ENCODE results near the gene SCN2B. TPM values are rescaled to one million over a fixed set of nuclear protein-coding genes. Genes with fewer than 3 reads are reported as not detected.

Gene SCN2B
- total RNA-seq, 1 experiment from 2014 or later: 0.20 TPM

- TF ChIP-seq ZBTB21 (CRISPR knock-in tag; IDR thresholded peaks at IDR 0.05; ENCODE audit: borderline replicate concordance): no peak
These were observed 30.6 kb upstream of the SCN2B start (continued) for GRCh38 chr11:118207079-118207478.

GRCh38 chr11:118206391-118207031, 30.1 kb upstream of the SCN2B start:
- Mint-ChIP-seq H3K4me1 (peaks cover 21% of the 10 kb centered on the region), H3K36me3 (no peaks in the 10 kb centered on the region), H3K27ac (no peak overlapping the region), H3K4me3 (no peak overlapping the region), H3K9me3 (no peaks in the 10 kb centered on the region), H3K27me3 (ENCODE audit: low read depth) (peaks cover 35% of the 10 kb centered on the region)
- ChIA-PET POLR2A (no interaction called here), CTCF (no interaction called here)
- ATAC-seq: no peak
- DNase-seq (ENCODE audit: low spot score): no peak
- TF ChIP-seq SP1 (CRISPR knock-in tag; conservative IDR thresholded peaks at IDR 0.05): no peak
- no peak for TF ChIP-seq ETV6 (CRISPR knock-in tag; IDR thresholded peaks at IDR 0.05)
- no peak for TF ChIP-seq GTF2I (CRISPR knock-in tag; conservative IDR thresholded peaks at IDR 0.05)
- TF ChIP-seq TEAD1 (CRISPR knock-in tag; IDR thresholded peaks at IDR 0.05): no peak
- TF ChIP-seq ZNF512 (CRISPR knock-in tag; IDR thresholded peaks at IDR 0.05; ENCODE audit: borderline replicate concordance): no peak
- no peak for TF ChIP-seq ERG (CRISPR knock-in tag; IDR thresholded peaks at IDR 0.05)
- no peak for TF ChIP-seq STAT6 (CRISPR knock-in tag; conservative IDR thresholded peaks at IDR 0.05; ENCODE audit: low read depth)
- TF ChIP-seq ZSCAN18 (CRISPR knock-in tag; IDR thresholded peaks at IDR 0.05): no peak
- TF ChIP-seq MXD4 (CRISPR knock-in tag; IDR thresholded peaks at IDR 0.05; ENCODE audit: borderline replicate concordance): no peak
- no peak for TF ChIP-seq ZNF396 (CRISPR knock-in tag; IDR thresholded peaks at IDR 0.05; ENCODE audit: borderline replicate concordance)
- no peak for TF ChIP-seq E2F4 (CRISPR knock-in tag; IDR thresholded peaks at IDR 0.05; ENCODE audit: borderline replicate concordance, low read depth)
- no peak for TF ChIP-seq USF2 (CRISPR knock-in tag; IDR thresholded peaks at IDR 0.05)
- no peak for TF ChIP-seq ZNF232 (CRISPR knock-in tag; IDR thresholded peaks at IDR 0.05)
- TF ChIP-seq KAT7 (CRISPR knock-in tag; IDR thresholded peaks at IDR 0.05; ENCODE audit: borderline replicate concordance): no peak
- TF ChIP-seq ZNF281 (CRISPR knock-in tag; IDR thresholded peaks at IDR 0.05): no peak

All from WTC11 (cell line).